Measurements from ENCODE around the gene ZNF710. TPM values are rescaled to one million over a fixed set of nuclear protein-coding genes. Genes with fewer than 3 reads are reported as not detected.

The ZNF710 gene
- total RNA-seq, 2 experiments from 2014 or later = 15.4 to 16.7 TPM

GRCh38 chr15:90000186-90001001, 730 bp upstream of the ZNF710 start:
- ATAC-seq (ENCODE audit: low read depth) = no peak
- H3K9me3 Mint-ChIP-seq = no peaks in the 10 kb centered on the region
- peaks cover 6% of the 10 kb centered on the region for H3K27me3 Mint-ChIP-seq
- peaks cover 25% of the 10 kb centered on the region for H3K4me1 Mint-ChIP-seq
- H3K4me3 Mint-ChIP-seq = peak overlapping the region; percentile 99
- POLR2A ChIA-PET = interaction anchor here (0.6 to 3.2 kb wide), 4 partner anchors 10 to 107 kb away, joined by 3 to 15 read pairs (median 4); partner anchors contain the start of gene AP3S2
- H3K36me3 Mint-ChIP-seq = peaks cover 5% of the 10 kb centered on the region
- DNase-seq = peak; percentile 51
- peak overlapping the region; percentile 99 for H3K27ac Mint-ChIP-seq

DNA sequence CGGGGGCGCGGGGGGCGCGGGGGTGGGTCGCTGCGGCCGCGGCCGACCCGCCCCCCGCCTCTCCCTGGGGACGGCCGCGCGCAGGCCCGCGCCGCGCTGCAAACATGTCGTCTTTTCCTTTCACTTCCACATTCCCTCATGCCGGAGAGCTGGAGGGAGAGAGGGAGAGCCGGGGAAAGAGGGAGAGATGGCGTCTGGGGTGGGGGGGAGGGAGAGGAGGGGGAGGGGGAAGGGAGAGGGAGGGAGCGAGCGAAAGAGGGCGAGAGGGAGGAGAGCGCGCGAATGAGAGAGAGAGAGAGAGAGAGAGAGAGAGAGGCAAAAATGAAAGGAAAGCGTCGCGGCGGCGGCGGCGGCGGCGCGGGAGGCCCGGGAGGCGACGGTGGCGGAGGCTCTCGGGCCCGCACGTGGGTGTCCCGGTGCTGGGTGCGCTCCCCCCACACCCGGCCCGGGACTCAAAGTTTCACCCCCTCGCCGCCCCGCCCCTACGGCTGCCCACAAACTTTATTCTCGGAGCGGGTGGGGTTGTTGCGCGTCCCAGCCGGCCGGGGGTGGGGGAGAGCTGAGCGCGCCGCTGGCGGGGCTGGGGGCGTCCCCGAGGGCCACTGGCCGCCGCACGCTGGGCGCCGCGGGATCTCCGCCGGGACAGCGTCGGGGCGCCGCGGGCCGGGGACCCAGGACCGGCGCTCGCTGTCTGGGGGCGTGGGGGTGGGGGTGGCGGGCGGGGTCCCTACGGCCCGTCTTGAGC, 731 bp downstream of the ZNF710 start:
- Mint-ChIP-seq H3K9me3 (no peaks in the 10 kb centered on the region), H3K4me3 (peak overlapping the region; percentile 87), H3K4me1 (peaks cover 33% of the 10 kb centered on the region), H3K27me3 (peaks cover 2% of the 10 kb centered on the region), H3K27ac (peak overlapping the region; percentile 90), H3K36me3 (peaks cover 5% of the 10 kb centered on the region)
- POLR2A ChIA-PET = interaction anchor here (0.9 to 3.2 kb wide), 8 partner anchors 9 to 108 kb away, joined by 3 to 15 read pairs (median 5); partner anchors contain the start of genes AP3S2 and IDH2
- peak; percentile 41 for ATAC-seq (ENCODE audit: low read depth)
- DNase-seq = peak; percentile 74

DNA sequence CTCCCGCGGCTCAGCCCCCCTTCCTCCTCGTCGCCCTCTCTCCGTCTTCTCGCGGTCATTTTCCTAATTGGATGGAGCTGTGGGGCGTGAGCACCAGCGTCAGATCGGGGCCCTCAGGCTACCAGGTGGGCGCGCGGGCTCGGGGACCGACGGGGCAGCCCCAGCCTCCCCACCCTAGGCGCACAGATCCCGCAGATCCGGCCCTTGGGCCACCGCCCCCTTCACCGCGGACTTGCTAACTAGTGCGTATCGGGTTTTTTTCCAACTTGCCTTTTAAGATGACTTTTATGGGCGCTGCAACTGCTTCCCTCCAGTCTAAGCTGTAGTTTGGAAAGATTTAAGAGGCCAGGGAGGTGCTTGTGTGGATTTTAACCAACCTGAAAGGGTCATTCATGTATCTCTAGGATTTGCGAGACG, 1.3 kb downstream of the ZNF710 start:
- Mint-ChIP-seq H3K9me3 (no peaks in the 10 kb centered on the region), H3K36me3 (peaks cover 5% of the 10 kb centered on the region), H3K4me1 (peaks cover 33% of the 10 kb centered on the region), H3K27ac (peak overlapping the region; percentile 90), H3K27me3 (no peaks in the 10 kb centered on the region), H3K4me3 (peak overlapping the region; percentile 87)
- DNase-seq (peak; percentile 66), ATAC-seq (ENCODE audit: low read depth) (peak; percentile 38)
- POLR2A ChIA-PET = interaction anchor here (0.5 to 3.2 kb wide), 8 partner anchors 10 to 109 kb away, joined by 3 to 15 read pairs (median 5); partner anchors contain the start of genes AP3S2 and IDH2

- Mint-ChIP-seq H3K4me3 (no peak overlapping the region), H3K9me3 (no peaks in the 10 kb centered on the region), H3K36me3 (peaks cover 7% of the 10 kb centered on the region), H3K27ac (no peak overlapping the region), H3K4me1 (peaks cover 42% of the 10 kb centered on the region), H3K27me3 (no peaks in the 10 kb centered on the region)
- DNase-seq (no peak), ATAC-seq (ENCODE audit: low read depth) (no peak)
- POLR2A ChIA-PET = interaction anchor here (3.2 kb wide), 1 partner anchor 9 kb away, joined by 15 read pairs; no protein-coding TSS in a partner anchor
Measured at GRCh38 chr15:90003736-90004135, 2.6 kb downstream of the ZNF710 start.

DNA sequence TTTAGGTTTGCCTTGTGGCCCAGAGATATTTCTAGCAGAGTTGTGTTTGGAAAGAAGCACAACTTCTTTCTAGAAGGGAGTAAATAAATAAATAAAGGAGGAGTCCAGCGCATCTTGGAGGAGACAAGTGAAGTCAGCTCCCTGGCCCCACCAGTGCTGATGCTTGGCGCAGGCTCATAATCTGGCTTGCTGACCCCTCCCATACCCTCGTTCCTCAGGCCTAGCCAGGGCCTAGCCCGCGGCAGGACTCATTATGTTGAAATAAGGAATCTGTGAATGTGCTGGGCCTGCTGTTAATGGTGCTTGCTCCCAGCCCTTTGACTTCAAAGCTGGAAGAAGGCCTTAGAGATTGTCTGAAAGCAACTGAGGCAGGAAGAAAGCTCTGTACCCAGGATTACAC, 3.1 kb downstream of the ZNF710 start:
- Mint-ChIP-seq H3K36me3 (peaks cover 9% of the 10 kb centered on the region), H3K4me3 (no peak overlapping the region), H3K4me1 (peaks cover 39% of the 10 kb centered on the region), H3K27me3 (no peaks in the 10 kb centered on the region), H3K9me3 (no peaks in the 10 kb centered on the region), H3K27ac (no peak overlapping the region)
- POLR2A ChIA-PET = no interaction called here
- DNase-seq (no peak), ATAC-seq (ENCODE audit: low read depth) (no peak)

DNA sequence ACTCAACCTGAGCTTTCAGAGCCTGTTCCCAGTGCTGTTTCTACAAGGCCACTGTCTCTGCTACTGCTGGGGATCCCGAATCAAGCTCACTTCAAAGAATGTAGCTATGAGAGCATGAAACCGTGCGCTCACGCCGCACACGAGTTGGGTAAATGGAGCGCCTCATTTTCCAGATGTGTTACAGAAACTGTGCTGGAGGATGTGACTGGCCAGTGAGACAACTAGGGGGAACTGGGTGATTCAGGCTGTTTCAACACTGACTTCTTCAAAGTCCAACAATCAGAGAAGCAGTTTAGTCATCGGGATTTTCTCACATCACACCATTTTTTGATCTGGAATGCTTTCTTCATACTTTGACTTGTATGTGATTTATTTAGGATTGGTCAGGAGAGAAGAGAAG, 3.5 kb downstream of the ZNF710 start:
- ATAC-seq (ENCODE audit: low read depth) = no peak
- DNase-seq = no peak
- no peak overlapping the region for H3K27ac Mint-ChIP-seq
- H3K4me1 Mint-ChIP-seq = peaks cover 39% of the 10 kb centered on the region
- H3K27me3 Mint-ChIP-seq = no peaks in the 10 kb centered on the region
- no peaks in the 10 kb centered on the region for H3K9me3 Mint-ChIP-seq
- POLR2A ChIA-PET = no interaction called here
- no peak overlapping the region for H3K4me3 Mint-ChIP-seq
- peaks cover 14% of the 10 kb centered on the region for H3K36me3 Mint-ChIP-seq

DNA sequence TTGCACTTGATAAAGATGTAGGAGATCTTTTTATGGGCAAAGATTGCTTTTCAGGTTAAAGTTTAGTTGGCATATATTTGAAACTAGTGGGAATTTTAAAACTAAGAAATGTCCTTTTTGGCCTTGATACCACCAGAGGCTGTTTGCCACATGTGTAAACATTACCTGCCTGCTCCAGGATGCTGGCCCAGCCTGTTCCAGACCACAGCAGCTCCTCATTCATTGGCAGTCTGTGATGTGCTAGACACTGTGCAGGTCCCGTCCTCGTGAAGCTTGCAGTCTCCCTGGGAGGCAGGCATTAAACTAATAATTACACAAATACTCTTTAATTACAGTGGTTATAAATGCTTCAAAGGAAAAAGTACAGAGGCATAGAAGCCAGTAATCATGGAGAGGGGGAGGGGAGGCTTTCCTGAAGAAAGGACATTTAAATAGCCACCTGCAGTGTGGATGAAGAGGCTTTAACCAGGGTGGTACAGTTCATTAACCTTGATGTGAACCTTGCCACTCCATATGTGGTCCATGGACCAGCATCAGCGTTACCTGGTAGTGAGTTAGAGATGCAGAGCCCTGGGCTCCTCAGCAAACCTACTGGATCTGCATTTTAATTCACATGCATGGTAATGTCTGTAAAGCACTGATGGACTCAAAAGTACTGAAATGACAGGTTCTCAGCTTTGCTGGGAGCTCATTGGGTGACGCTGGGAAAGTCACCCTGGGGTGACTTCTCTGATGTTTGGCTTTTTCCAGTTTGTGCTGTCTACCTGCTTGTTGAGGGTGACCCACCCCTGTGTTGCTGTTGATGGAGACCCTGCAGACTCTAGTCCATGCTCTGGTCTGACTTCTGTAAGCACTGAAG, 5.3 kb downstream of the ZNF710 start:
- Mint-ChIP-seq H3K9me3 (peaks cover under 1% of the 10 kb centered on the region), H3K4me3 (no peak overlapping the region), H3K36me3 (peaks cover 23% of the 10 kb centered on the region), H3K4me1 (peaks cover 40% of the 10 kb centered on the region), H3K27me3 (no peaks in the 10 kb centered on the region), H3K27ac (peak overlapping the region; percentile 22)
- no peak for DNase-seq
- POLR2A ChIA-PET = interaction anchor here (1.1 kb wide), 1 partner anchor 112 kb away, joined by 3 read pairs; the partner anchor contains the start of gene AP3S2
- no peak for ATAC-seq (ENCODE audit: low read depth)

- POLR2A ChIA-PET = interaction anchor here (1.1 kb wide), 1 partner anchor 113 kb away, joined by 3 read pairs; the partner anchor contains the start of gene AP3S2
- Mint-ChIP-seq H3K27me3 (no peaks in the 10 kb centered on the region), H3K36me3 (peaks cover 29% of the 10 kb centered on the region), H3K27ac (peak overlapping the region; percentile 22), H3K4me3 (no peak overlapping the region), H3K4me1 (peaks cover 40% of the 10 kb centered on the region), H3K9me3 (peaks cover 1% of the 10 kb centered on the region)
- DNase-seq = no peak
- ATAC-seq (ENCODE audit: low read depth) = no peak
Measured at GRCh38 chr15:90007076-90007460, 5.9 kb downstream of the ZNF710 start.

DNA sequence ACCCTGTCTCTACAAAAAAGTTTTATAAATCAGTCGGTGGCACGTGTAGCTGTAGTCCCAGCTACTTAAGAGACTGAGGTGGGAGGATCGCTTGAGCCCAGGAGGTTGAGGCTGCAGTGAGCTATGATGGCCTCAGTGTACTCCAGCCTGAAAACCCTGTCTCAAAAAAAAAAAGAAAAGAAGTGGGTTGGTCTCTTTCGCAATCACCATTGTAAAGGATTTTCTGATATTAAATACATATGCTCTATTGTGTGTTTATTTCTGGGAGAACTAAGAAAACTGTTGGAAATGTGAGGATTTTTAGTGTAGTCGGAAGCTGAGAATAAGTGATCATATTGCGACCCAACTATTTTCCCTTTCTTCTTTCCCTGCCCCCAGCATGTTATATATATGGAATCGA, 7.5 kb downstream of the ZNF710 start:
- no peak for DNase-seq
- no peaks in the 10 kb centered on the region for H3K27me3 Mint-ChIP-seq
- POLR2A ChIA-PET = interaction anchor here (0.7 kb wide), 1 partner anchor 620 kb away, joined by 3 read pairs; no protein-coding TSS in a partner anchor
- H3K4me3 Mint-ChIP-seq = no peak overlapping the region
- H3K4me1 Mint-ChIP-seq = peaks cover 43% of the 10 kb centered on the region
- H3K9me3 Mint-ChIP-seq = peaks cover 2% of the 10 kb centered on the region
- ATAC-seq (ENCODE audit: low read depth) = no peak
- H3K36me3 Mint-ChIP-seq = peaks cover 40% of the 10 kb centered on the region
- H3K27ac Mint-ChIP-seq = no peak overlapping the region

GRCh38 chr15:90009301-90010022, 8.3 kb downstream of the ZNF710 start:
- DNase-seq (no peak), ATAC-seq (ENCODE audit: low read depth) (no peak)
- Mint-ChIP-seq H3K4me3 (no peak overlapping the region), H3K9me3 (peaks cover 4% of the 10 kb centered on the region), H3K27me3 (no peaks in the 10 kb centered on the region), H3K4me1 (peaks cover 47% of the 10 kb centered on the region), H3K27ac (peak overlapping the region; percentile 9), H3K36me3 (peaks cover 44% of the 10 kb centered on the region)
- POLR2A ChIA-PET = interaction anchor here (0.7 kb wide), 1 partner anchor 619 kb away, joined by 3 read pairs; no protein-coding TSS in a partner anchor

- Mint-ChIP-seq H3K4me3 (no peak overlapping the region), H3K36me3 (peaks cover 44% of the 10 kb centered on the region), H3K9me3 (peaks cover 4% of the 10 kb centered on the region), H3K27ac (no peak overlapping the region), H3K4me1 (peaks cover 33% of the 10 kb centered on the region), H3K27me3 (no peaks in the 10 kb centered on the region)
- DNase-seq = no peak
- POLR2A ChIA-PET = interaction anchor here (0.6 to 2.0 kb wide), 5 partner anchors 9 to 53 kb away, joined by 3 to 15 read pairs (median 3); partner anchors contain the start of gene ZNF710
- no peak for ATAC-seq (ENCODE audit: low read depth)
Measured at GRCh38 chr15:90011705-90012104, 10.6 kb downstream of the ZNF710 start.

DNA sequence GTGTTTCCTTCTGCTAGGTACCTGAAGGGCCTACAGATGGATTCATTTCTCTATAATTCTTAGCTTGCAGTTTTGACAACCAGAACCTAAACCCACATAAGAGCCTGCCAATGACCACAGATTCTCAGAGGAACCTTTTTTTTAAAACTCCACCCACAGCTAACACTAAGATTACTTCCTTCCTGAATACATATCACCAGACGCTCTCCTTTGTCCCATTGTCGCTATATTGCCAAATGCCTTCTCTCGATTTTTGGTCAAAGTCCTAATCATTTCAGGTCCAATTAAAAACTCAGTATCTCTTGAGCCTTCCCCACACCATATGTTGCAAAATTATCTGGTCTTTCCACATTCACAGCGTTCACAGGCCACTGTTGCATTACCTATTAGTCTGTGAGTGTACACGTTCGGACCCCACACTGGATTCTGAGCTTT, 12.4 kb downstream of the ZNF710 start:
- peaks cover 38% of the 10 kb centered on the region for H3K4me1 Mint-ChIP-seq
- peaks cover 49% of the 10 kb centered on the region for H3K36me3 Mint-ChIP-seq
- peaks cover 4% of the 10 kb centered on the region for H3K9me3 Mint-ChIP-seq
- H3K27ac Mint-ChIP-seq = peak overlapping the region; percentile 80
- ATAC-seq (ENCODE audit: low read depth) = peak; percentile 77
- POLR2A ChIA-PET = interaction anchor here (0.7 to 2.0 kb wide), 5 partner anchors 10 to 236 kb away, joined by 3 to 15 read pairs (median 5); partner anchors contain the start of genes TTLL13 and ZNF710
- no peaks in the 10 kb centered on the region for H3K27me3 Mint-ChIP-seq
- H3K4me3 Mint-ChIP-seq = peak overlapping the region; percentile 59
- no peak for DNase-seq
